H1 (cell line): ENCODE data around the gene TXLNB. TPM values are rescaled to one million over a fixed set of nuclear protein-coding genes. Genes with fewer than 3 reads are reported as not detected.

Source experiments
- CTCF ChIA-PET: fragments of 300-600 bp; sonication (Branson Sonifier 250); formaldehyde crosslinking; loops from one replicate; lab custom pipeline; 2021; ENCODE audit not compliant: partially characterized antibody; lab: Charles Lee
- POLR2A ChIA-PET: fragments of 300-600 bp; sonication (Branson Sonifier 250); formaldehyde crosslinking; loops from one replicate; lab custom pipeline; 2021; ENCODE audit warnings: inconsistent platforms; ENCODE audit not compliant: partially characterized antibody; lab: Charles Lee
- DNase-seq, 2 experiments: peaks; one replicate each; pipeline versions ENCODE4 v3.0.0 to v3.0.0-alpha.2; 2010 to 2022; ENCODE audit warnings: low spot score in 2 of 2, low read depth in 1 of 2, mixed read lengths in 1 of 2
- FAIRE-seq: peaks from 2 replicates; lab custom pipeline; 2011; peaks lifted over from hg19 to GRCh38; lab: Jason Lieb, UNC
- H2AFZ ChIP-seq: 2 replicates; pipeline ENCODE4 v1.8.1; 2012; ENCODE audit warnings: low read length, inconsistent platforms
- H2AK5ac ChIP-seq: 2 replicates; pipeline ENCODE4 v1.6.1; 2013; ENCODE audit warnings: low read depth, low read length
- H2BK120ac ChIP-seq: replicated peaks from 2 replicates; pipeline ENCODE3; 2013; ENCODE audit warnings: low read depth, low read length, inconsistent platforms
- H2BK12ac ChIP-seq: 2 replicates; pipeline ENCODE4 v1.6.1; 2013; ENCODE audit warnings: low read depth, low read length
- H2BK15ac ChIP-seq: 2 replicates; pipeline ENCODE4 v1.6.1; 2013; ENCODE audit warnings: low read length
- H2BK20ac ChIP-seq: 2 replicates; pipeline ENCODE4 v1.6.1; 2013; ENCODE audit warnings: low read length
- H2BK5ac ChIP-seq: 2 replicates; pipeline ENCODE4 v1.6.1; 2013; ENCODE audit warnings: low read depth, low read length
- H3K14ac ChIP-seq: 2 replicates; pipeline ENCODE4 v1.6.1; 2013; ENCODE audit warnings: inconsistent platforms; ENCODE audit not compliant: insufficient read length
- H3K18ac ChIP-seq: 2 replicates; pipeline ENCODE4 v1.6.1; 2013; ENCODE audit warnings: low read length; ENCODE audit errors: extremely low read depth
- H3K23ac ChIP-seq: 2 replicates; pipeline ENCODE4 v1.6.1; 2013; ENCODE audit warnings: inconsistent platforms; ENCODE audit not compliant: insufficient read length
- H3K23me2 ChIP-seq: 2 replicates; pipeline ENCODE4 v1.6.1; 2013; ENCODE audit warnings: low read depth, low read length
- H3K27ac ChIP-seq: 2 replicates; pipeline ENCODE4 v1.6.1; 2011; ENCODE audit warnings: low read depth, low read length, inconsistent platforms
- H3K27me3 ChIP-seq, 4 experiments: replicated peaks in 1 of 4; 1 replicate in 1 of 4; 2 replicates in 3 of 4; pipeline versions ENCODE4 v1.6.1 to v1.8.1; 2011 to 2013; ENCODE audit warnings: low read length in 3 of 4, mild to moderate bottlenecking in 3 of 4, inconsistent platforms in 2 of 4, mixed read lengths in 2 of 4, moderate library complexity in 1 of 4; ENCODE audit not compliant: control insufficient read depth in 3 of 4, insufficient read depth in 3 of 4; ENCODE audit errors: extremely low read depth in 1 of 4
- H3K36me3 ChIP-seq, 4 experiments: 2 replicates each; pipeline versions ENCODE4 v1.6.1 to v1.8.1; 2011 to 2013; ENCODE audit warnings: mild to moderate bottlenecking in 4 of 4, low read length in 3 of 4, moderate library complexity in 2 of 4, control low read depth in 1 of 4, inconsistent platforms in 1 of 4; ENCODE audit not compliant: insufficient read depth in 4 of 4, control insufficient read depth in 2 of 4
- H3K4ac ChIP-seq: replicated peaks from 2 replicates; pipeline ENCODE3; 2013; ENCODE audit warnings: low read length, low read depth, mixed read lengths, inconsistent platforms; ENCODE audit not compliant: insufficient read length
- H3K4me1 ChIP-seq, 4 experiments: replicated peaks in 1 of 4; 1 replicate in 1 of 4; 2 replicates in 3 of 4; pipeline versions ENCODE4 v1.6.1 to v1.8.1; 2011 to 2013; ENCODE audit warnings: low read length in 3 of 4, inconsistent platforms in 2 of 4, mixed read lengths in 1 of 4; ENCODE audit not compliant: insufficient read depth in 4 of 4, control insufficient read depth in 3 of 4
- H3K4me2 ChIP-seq, 2 experiments: 2 replicates each; pipeline versions ENCODE4 v1.6.1 to v1.8.1; 2011 to 2013; ENCODE audit warnings: low read depth in 2 of 2, low read length in 2 of 2, control low read depth in 1 of 2, inconsistent platforms in 1 of 2, mild to moderate bottlenecking in 1 of 2; ENCODE audit not compliant: insufficient read depth in 1 of 2
- H3K4me3 ChIP-seq, 4 experiments: fragments of 200-600, 300-600 bp in 1 of 4; sonication (generic), shearing (Covaris generic), sonication (Bioruptor Twin) in 1 of 4; 2 replicates each; pipeline versions ENCODE4 v1.5.1 to v1.8.1; 2011 to 2016; ENCODE audit warnings: low read length in 4 of 4, low read depth in 3 of 4, control low read depth in 2 of 4, inconsistent platforms in 2 of 4, mild to moderate bottlenecking in 2 of 4, mixed read lengths in 1 of 4, moderate library complexity in 1 of 4; ENCODE audit not compliant: insufficient read depth in 2 of 4; ENCODE audit errors: extremely low read depth in 1 of 4
- H3K56ac ChIP-seq: replicated peaks from 2 replicates; pipeline ENCODE3; 2013; ENCODE audit warnings: low read depth, mild to moderate bottlenecking, mixed read lengths, low read length, inconsistent platforms; ENCODE audit not compliant: insufficient read length
- H3K79me1 ChIP-seq: 2 replicates; pipeline ENCODE4 v1.6.1; 2013; ENCODE audit warnings: low read depth, low read length, control low read depth
- H3K79me2 ChIP-seq, 2 experiments: 2 replicates each; pipeline versions ENCODE4 v1.6.1 to v1.8.1; 2012 to 2013; ENCODE audit warnings: low read length in 2 of 2, mild to moderate bottlenecking in 2 of 2, inconsistent platforms in 1 of 2; ENCODE audit not compliant: insufficient read depth in 2 of 2, control insufficient read depth in 1 of 2
- H3K9ac ChIP-seq, 4 experiments: replicated peaks in 1 of 4; 1 replicate in 1 of 4; 2 replicates in 3 of 4; pipeline versions ENCODE4 v1.6.1 to v1.8.1; 2011 to 2013; ENCODE audit warnings: low read depth in 3 of 4, low read length in 3 of 4, control low read depth in 2 of 4, mild to moderate bottlenecking in 2 of 4, moderate library complexity in 2 of 4, inconsistent platforms in 1 of 4; ENCODE audit errors: extremely low read depth in 1 of 4
- H3K9me3 ChIP-seq, 2 experiments: 2 replicates each; pipeline versions ENCODE4 v1.6.1 to v1.8.1; 2012 to 2013; ENCODE audit warnings: mild to moderate bottlenecking in 2 of 2, moderate library complexity in 2 of 2, control low read depth in 1 of 2, inconsistent platforms in 1 of 2, low read depth in 1 of 2, low read length in 1 of 2, mixed read lengths in 1 of 2; ENCODE audit not compliant: insufficient read depth in 2 of 2
- H4K20me1 ChIP-seq, 2 experiments: replicated peaks in 1 of 2; 2 replicates each; pipeline versions ENCODE3 to v1.8.1; 2011 to 2013; ENCODE audit warnings: inconsistent platforms in 2 of 2, low read length in 2 of 2, mild to moderate bottlenecking in 1 of 2; ENCODE audit not compliant: insufficient read depth in 2 of 2, control insufficient read depth in 1 of 2
- H4K5ac ChIP-seq: 2 replicates; pipeline ENCODE4 v1.6.1; 2013; ENCODE audit warnings: low read length, low read depth, mixed read lengths, inconsistent platforms; ENCODE audit not compliant: insufficient read length
- H4K8ac ChIP-seq: 2 replicates; pipeline ENCODE4 v1.8.0; 2013; ENCODE audit warnings: mild to moderate bottlenecking, moderate library complexity, low read length, inconsistent platforms; ENCODE audit not compliant: insufficient read depth; ENCODE audit errors: extremely low read depth
- H4K91ac ChIP-seq: replicated peaks from 2 replicates; pipeline ENCODE3; 2013; ENCODE audit warnings: low read length, mixed read lengths, inconsistent platforms; ENCODE audit not compliant: insufficient read length
- FOSL1 ChIP-seq: IDR thresholded peaks from 2 replicates; pipeline ENCODE4 v1.6.1; 2011; ENCODE audit warnings: mild to moderate bottlenecking, low read depth, low read length, moderate library complexity; ENCODE audit not compliant: insufficient read depth
- SIX5 ChIP-seq: IDR thresholded peaks from 2 replicates; pipeline ENCODE4 v1.6.1; 2011; ENCODE audit warnings: mild to moderate bottlenecking, low read depth, low read length
- SUZ12 ChIP-seq: fragments of 200-600 bp; sonication (generic); IDR thresholded peaks from 2 replicates; pipeline ENCODE4 v1.6.1; 2012; ENCODE audit warnings: mild to moderate bottlenecking, inconsistent platforms, low read length, moderate library complexity, mixed read lengths
- YY1 ChIP-seq: IDR thresholded peaks from 2 replicates; pipeline ENCODE4 v1.6.1; 2011; ENCODE audit warnings: low read depth, mild to moderate bottlenecking, low read length
- WGBS, 2 experiments: shearing (Covaris generic) in 1 of 2; methylation state at CpG; one replicate each; pipeline versions ENCODE4 v1.1.6 to v1.1.7; 2013 to 2015; ENCODE audit warnings: low lambda C conversion rate in 2 of 2, mixed read lengths in 2 of 2, inconsistent platforms in 1 of 2, low coverage in 1 of 2, missing lambda C conversion rate in 1 of 2; ENCODE audit not compliant: insufficient replicate concordance in 2 of 2, insufficient coverage in 1 of 2, insufficient read length in 1 of 2; ENCODE audit errors: extremely low coverage in 1 of 2, missing lambda C conversion rate in 1 of 2; 5-methylcytosine and 5-hydroxymethylcytosine counted together
- polyA plus RNA-seq, 7 experiments: library from polyadenylated mRNA; depleted of rRNA in 3 of 7; stranded (reverse) in 5 of 7; unstranded in 2 of 7; fragments of >200 nt in 5 of 7; fragments of 200-250 nt in 2 of 7; gene quantifications; 1 replicate in 5 of 7; 2 replicates in 1 of 7; 4 replicates in 1 of 7; pipeline versions ENCODE4 v1.2.1 to v1.2.3, GENCODE V29; 2011 to 2013; ENCODE audit warnings: missing spikeins in 2 of 7, mixed read lengths in 2 of 7
- total RNA-seq: library from RNA; stranded (reverse); fragmentation: NEBNext Ultra II Directional; extraction: Animal tissue kit (Norgen Biotek cat#: 25700); gene quantifications from 2 replicates; pipeline ENCODE4 v1.2.1, GENCODE V29; 2021

Gene TXLNB
- total and polyA plus RNA-seq, 2 of the 8 experiments (the other 6 are each of a cell fraction or from before 2014, with no cell fraction given): 0.05 to 0.17 TPM

DNA sequence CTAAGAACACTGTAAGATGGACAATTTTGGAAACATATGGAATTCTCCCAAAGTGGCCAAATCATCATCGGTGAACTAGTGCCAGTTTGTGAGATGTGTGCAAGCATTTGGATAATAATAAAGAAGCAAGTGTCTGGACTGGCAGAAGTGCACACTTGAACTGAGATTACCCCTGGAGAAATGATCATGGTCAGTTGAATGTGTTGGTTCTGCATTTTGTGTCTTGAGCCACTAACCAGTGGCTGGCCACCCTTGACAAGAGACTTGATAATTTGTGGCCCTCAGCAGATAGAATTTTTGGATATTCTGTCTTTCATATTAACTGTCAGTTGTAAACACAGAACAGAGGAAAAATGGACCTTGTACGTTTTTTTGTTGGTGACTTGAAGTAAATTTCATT lies 45.2 kb upstream of the TXLNB start:
- no peak overlapping the region for H3K18ac ChIP-seq
- H3K36me3 ChIP-seq: no peaks in the 10 kb centered on the region
- no peaks in the 10 kb centered on the region for H3K27me3 ChIP-seq
- no peaks in the 10 kb centered on the region for H3K23me2 ChIP-seq
- no peak overlapping the region for H3K4ac ChIP-seq
- no peak overlapping the region for H2BK15ac ChIP-seq
- FAIRE-seq (no peak), DNase-seq (no peak)
- no peak overlapping the region for H3K56ac ChIP-seq
- H4K8ac ChIP-seq: no peak overlapping the region
- H3K4me3 ChIP-seq: no peak overlapping the region
- no peak overlapping the region for H2AFZ ChIP-seq
- H3K4me1 ChIP-seq: no peaks in the 10 kb centered on the region
- H4K91ac ChIP-seq: no peak overlapping the region
- H2AK5ac ChIP-seq: no peak overlapping the region
- H2BK20ac ChIP-seq: no peak overlapping the region
- H4K20me1 ChIP-seq: no peaks in the 10 kb centered on the region
- POLR2A ChIA-PET: no interaction called here
- H3K4me2 ChIP-seq: no peak overlapping the region
- H3K23ac ChIP-seq: no peak overlapping the region
- H3K9ac ChIP-seq: no peak overlapping the region
- no peaks in the 10 kb centered on the region for H3K79me2 ChIP-seq
- 88% methylated on average over 2 of the region's 2 CpGs; no CpG with 5 or more reads in 1 of the 2 experiments for WGBS, 2 experiments
- H3K27ac ChIP-seq: no peak overlapping the region
- TF ChIP-seq SUZ12: no peak
- no peak for TF ChIP-seq FOSL1
- TF ChIP-seq SIX5: no peak
- TF ChIP-seq YY1: no peak
- TF ChIP-seq, all 59 proteins: peak for 0
- no peak overlapping the region for H2BK5ac ChIP-seq
- H3K9me3 ChIP-seq: no peaks in the 10 kb centered on the region
- H2BK120ac ChIP-seq: no peak overlapping the region
- H3K79me1 ChIP-seq: no peaks in the 10 kb centered on the region
- no peak overlapping the region for H4K5ac ChIP-seq
- CTCF ChIA-PET: interaction anchor here (0.9 kb wide), 1 partner anchor 12 kb away, joined by 3 read pairs; no protein-coding TSS in a partner anchor
- H2BK12ac ChIP-seq: no peak overlapping the region
- H3K14ac ChIP-seq: no peak overlapping the region
